K562 (cell line): ENCODE data around the gene DEF6. TPM values are rescaled to one million over a fixed set of nuclear protein-coding genes. Genes with fewer than 3 reads are reported as not detected.

Experiments used
- BACH1 ChIP-seq: fragments of 200-800 bp; sonication (Bioruptor generic); IDR thresholded peaks from 2 replicates; pipeline ENCODE4 v1.6.1; 2016; ENCODE audit warnings: missing genetic modification characterization, missing compliant biosample characterization
- CBFA2T2 ChIP-seq: fragments of 450-650 bp; conservative IDR thresholded peaks from 2 replicates; pipeline ENCODE4 v1.6.1; 2017; ENCODE audit warnings: mild to moderate bottlenecking
- DNMT1 ChIP-seq: fragments of 450-650 bp; IDR thresholded peaks from 2 replicates; pipeline ENCODE4 v1.6.1; 2016; ENCODE audit warnings: antibody characterized with exemption, mild to moderate bottlenecking
- GATAD2A ChIP-seq: fragments of 450-650 bp; IDR thresholded peaks from 2 replicates; pipeline ENCODE4 v1.6.1; 2017
- MECOM ChIP-seq: fragments of 250-450 bp; sonication (Bioruptor Pico); IDR thresholded peaks from 2 replicates; pipeline ENCODE4 v1.8.0; 2022; ENCODE audit warnings: inconsistent platforms
- NFIX ChIP-seq: fragments of 250-450 bp; sonication (Bioruptor Pico); IDR thresholded peaks from 2 replicates; pipeline ENCODE4 v1.4.0; 2020; ENCODE audit warnings: low read depth, mild to moderate bottlenecking, moderate library complexity
- NFXL1 ChIP-seq: fragments of 450-650 bp; formaldehyde crosslinking; IDR thresholded peaks from 2 replicates; pipeline ENCODE4 v1.4.0; 2021; ENCODE audit warnings: mild to moderate bottlenecking
- RUNX1 ChIP-seq: sonication (generic); IDR thresholded peaks from 2 replicates; pipeline ENCODE4 v1.6.1; 2016; ENCODE audit warnings: antibody characterized with exemption, low read depth
- TBL1XR1 ChIP-seq, 2 experiments: IDR thresholded peaks; 2 replicates each; pipeline ENCODE4 v1.6.1; 2012; ENCODE audit warnings: improper control_type of control experiment in 2 of 2, low read length in 2 of 2, mild to moderate bottlenecking in 1 of 2
- TBP ChIP-seq: optimal IDR thresholded peaks from 2 replicates; pipeline ENCODE3; 2011; ENCODE audit warnings: low read depth, low read length, improper control_type of control experiment
- XRCC5 ChIP-seq: fragments of 200-400 bp; formaldehyde crosslinking; IDR thresholded peaks from 2 replicates; pipeline ENCODE4 v1.6.1; 2017; ENCODE audit warnings: low read depth, mild to moderate bottlenecking, low read length
- ZBTB12 ChIP-seq: fragments of 250-450 bp; sonication (Bioruptor Pico); IDR thresholded peaks from 2 replicates; pipeline ENCODE4 v1.4.0; 2020
- ZMIZ1 ChIP-seq, 2 experiments: fragments of 150-350 bp in 1 of 2; IDR thresholded peaks; 2 replicates each; pipeline ENCODE4 v1.6.1; 2012 to 2016; ENCODE audit warnings: low read depth in 2 of 2, low read length in 2 of 2, mild to moderate bottlenecking in 1 of 2, moderate library complexity in 1 of 2
- ZNF644 ChIP-seq: fragments of 200-800 bp; sonication (Bioruptor generic); IDR thresholded peaks from 2 replicates; pipeline ENCODE4 v1.6.1; 2016; ENCODE audit warnings: low read depth, missing genetic modification characterization, missing compliant biosample characterization
- polyA plus RNA-seq, 8 experiments: library from polyadenylated mRNA; depleted of rRNA in 4 of 8; stranded (reverse) in 5 of 8; unstranded in 3 of 8; fragments of >200 nt; fragmentation: Nextera tagmentation in 2 of 8; fragmentation: Illumina TruSeq in 1 of 8; extraction: Ambion mirVana in 2 of 8; extraction: Trizol in 1 of 8; gene quantifications; 2 replicates each; pipeline versions ENCODE4 v1.2.1 to v1.2.3, GENCODE V29; 2011 to 2014; ENCODE audit warnings: inconsistent platforms in 1 of 8, missing spikeins in 1 of 8
- total RNA-seq, 7 experiments: library from RNA; depleted of rRNA in 6 of 7; stranded (reverse); fragments of >200 nt in 6 of 7; fragmentation: Illumina TruSeq in 2 of 7; extraction: Trizol in 2 of 7; gene quantifications; 2 replicates each; pipeline versions ENCODE4 v1.2.1 to v1.2.3, GENCODE V29; 2011 to 2021; ENCODE audit warnings: low replicate concordance in 1 of 7
- TF ChIP-seq, protein P1 (sequence below): fragments of 450-650 bp; IDR thresholded peaks from 2 replicates; pipeline ENCODE4 v1.6.1; 2016; ENCODE audit warnings: missing biosample characterization, missing genetic modification characterization

Gene DEF6
- total and polyA plus RNA-seq, 9 of the 15 experiments (the other 6 are each of a cell fraction or from before 2014, with no cell fraction given): 1.3 to 44.6 (median 22.7) TPM

DNA sequence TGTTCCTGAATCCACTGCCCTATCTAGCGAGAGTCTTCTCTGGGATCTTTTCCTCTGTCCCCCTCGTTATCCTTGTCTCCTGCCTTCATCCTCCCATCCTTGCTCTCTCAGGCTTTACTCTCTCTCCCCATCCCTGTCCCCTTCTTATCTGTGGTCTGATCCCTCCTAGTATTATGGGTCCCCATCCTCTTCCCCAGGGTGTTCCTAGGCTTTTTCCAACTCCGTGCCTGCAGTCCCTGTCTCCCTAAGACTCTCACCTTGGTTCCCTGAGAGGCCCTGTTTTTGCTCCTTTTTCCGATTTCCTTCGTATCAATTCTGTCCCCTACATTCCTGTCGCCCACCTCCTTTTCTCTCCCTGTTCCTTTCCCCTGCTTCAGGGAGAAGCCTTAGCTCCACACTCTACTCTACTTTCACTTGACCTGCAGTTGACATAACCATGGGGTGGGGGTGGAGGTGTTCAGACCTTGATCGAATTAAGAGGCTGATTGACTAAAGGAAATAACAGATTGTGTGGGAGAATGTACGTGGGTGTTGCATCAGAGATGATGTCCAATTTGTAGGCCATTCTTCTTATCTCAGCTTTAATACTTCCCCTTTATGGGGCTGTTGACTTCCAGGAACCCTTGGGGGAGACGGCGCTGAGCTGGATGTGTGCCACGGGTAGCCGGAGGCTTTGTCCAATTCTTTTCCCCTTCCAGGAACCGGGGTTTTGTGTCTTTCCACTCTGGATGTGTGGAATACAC is 45.6 kb downstream of the DEF6 start (continued):
- peak; percentile 92; the same call in 1 of the 2 replicates for TF ChIP-seq DNMT1
- TF ChIP-seq NFXL1 (CRISPR knock-in tag): no peak
- TF ChIP-seq RUNX1: no peak
- peak; percentile 4; the same call in 1 of the 2 replicates for TF ChIP-seq NFIX (CRISPR knock-in tag)
- TF ChIP-seq, protein P1, sequence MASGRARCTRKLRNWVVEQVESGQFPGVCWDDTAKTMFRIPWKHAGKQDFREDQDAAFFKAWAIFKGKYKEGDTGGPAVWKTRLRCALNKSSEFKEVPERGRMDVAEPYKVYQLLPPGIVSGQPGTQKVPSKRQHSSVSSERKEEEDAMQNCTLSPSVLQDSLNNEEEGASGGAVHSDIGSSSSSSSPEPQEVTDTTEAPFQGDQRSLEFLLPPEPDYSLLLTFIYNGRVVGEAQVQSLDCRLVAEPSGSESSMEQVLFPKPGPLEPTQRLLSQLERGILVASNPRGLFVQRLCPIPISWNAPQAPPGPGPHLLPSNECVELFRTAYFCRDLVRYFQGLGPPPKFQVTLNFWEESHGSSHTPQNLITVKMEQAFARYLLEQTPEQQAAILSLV: peak; percentile 64; the same call in 1 of the 2 replicates
- TF ChIP-seq XRCC5: no peak
- TF ChIP-seq GATAD2A: no peak; the same call in 1 of the 2 replicates
- TF ChIP-seq MECOM (CRISPR knock-in tag): no peak
- no peak for TF ChIP-seq ZBTB12 (CRISPR knock-in tag)
- TF ChIP-seq BACH1: no peak
- no peak for TF ChIP-seq ZNF644 (tag)
- TF ChIP-seq TBL1XR1 (IDR thresholded peaks at IDR 0.05; ENCODE audit: low read length in 2 of 2): peak in 1 of 2 experiments; percentile 99; a peak in 2 of 4 replicates
- 0 out of 4 replicates have a peak, but pooled peaks of 1 of the 2 experiments have one; percentile 48 for TF ChIP-seq ZMIZ1 (IDR thresholded peaks at IDR 0.05; ENCODE audit: low read depth in 2 of 2, low read length in 2 of 2)
- peak; percentile 38 for TF ChIP-seq CBFA2T2
- no peak for TF ChIP-seq TBP
